Naive thymus-derived CD4-positive, alpha-beta T cell (primary cell): Measurements from ENCODE around the gene DHRS7B. TPM values are rescaled to one million over a fixed set of nuclear protein-coding genes. Genes with fewer than 3 reads are reported as not detected.
A peak's percentile ranks its signal among the peaks of the same experiment; 100 is the strongest.

Experiments used
- ATAC-seq: fragments of 150-1000 bp; cut with Tn5 transposase; 2 replicates; pipeline ENCODE4 v1.10.0; 2021; ENCODE audit warnings: mild to moderate bottlenecking, moderate library complexity
- CTCF ChIA-PET: fragments of 350-600 bp; sonication (Branson Sonifier 250); formaldehyde crosslinking; loops from one replicate; lab custom pipeline; 2021; ENCODE audit warnings: antibody characterized with exemption; lab: Charles Lee
- POLR2A ChIA-PET: fragments of 350-600 bp; sonication (Branson Sonifier 250); formaldehyde crosslinking; loops from one replicate; lab custom pipeline; 2021; ENCODE audit warnings: antibody characterized with exemption, inconsistent platforms; lab: Charles Lee
- DNase-seq, 9 donors: peaks; one replicate each; pipeline versions ENCODE4 v3.0.0 to v3.0.0-alpha.2; 2020 to 2022; ENCODE audit warnings: mixed read lengths in 1 of 9
- H3K27ac ChIP-seq: one replicate; pipeline ENCODE4 v1.7.0; 2013; ENCODE audit warnings: mild to moderate bottlenecking, low read depth, low read length, moderate library complexity
- H3K27me3 ChIP-seq, 2 donors: one replicate each; pipeline ENCODE4 v1.7.0; 2013; ENCODE audit warnings: low read length in 2 of 2, mild to moderate bottlenecking in 2 of 2, moderate library complexity in 2 of 2; ENCODE audit not compliant: control insufficient read depth in 2 of 2, insufficient read depth in 2 of 2
- H3K36me3 ChIP-seq, 3 experiments: 1 replicate in 2 of 3; 2 replicates in 1 of 3; pipeline ENCODE4 v1.7.0; 2013; ENCODE audit warnings: low read length in 3 of 3, mild to moderate bottlenecking in 3 of 3, moderate library complexity in 1 of 3; ENCODE audit not compliant: insufficient read depth in 3 of 3, control insufficient read depth in 2 of 3
- H3K4me1 ChIP-seq, 2 donors: one replicate each; pipeline ENCODE4 v1.7.0; 2013; ENCODE audit warnings: low read length in 2 of 2, mild to moderate bottlenecking in 2 of 2, moderate library complexity in 1 of 2; ENCODE audit not compliant: control insufficient read depth in 2 of 2, insufficient read depth in 2 of 2
- H3K4me3 ChIP-seq: 2 replicates; pipeline ENCODE4 v1.7.0; 2013; ENCODE audit warnings: mild to moderate bottlenecking, low read length
- H3K9me3 ChIP-seq, 3 experiments: 1 replicate in 2 of 3; 2 replicates in 1 of 3; pipeline ENCODE4 v1.7.0; 2013; ENCODE audit warnings: low read length in 3 of 3; ENCODE audit not compliant: control insufficient read depth in 2 of 3
- H3K27ac Mint-ChIP-seq, 9 donors: one replicate each; pipeline ENCODE4 v1.8.0; 2020 to 2022; ENCODE audit warnings: mixed read lengths in 9 of 9, mild to moderate bottlenecking in 8 of 9, moderate library complexity in 5 of 9, inconsistent platforms in 2 of 9
- H3K27me3 Mint-ChIP-seq, 5 donors: one replicate each; pipeline ENCODE4 v1.8.0; 2021 to 2022; ENCODE audit warnings: mixed read lengths in 5 of 5, mild to moderate bottlenecking in 1 of 5
- H3K36me3 Mint-ChIP-seq, 5 donors: one replicate each; pipeline ENCODE4 v1.8.0; 2020 to 2022; ENCODE audit warnings: mixed read lengths in 5 of 5, mild to moderate bottlenecking in 3 of 5, inconsistent platforms in 1 of 5
- H3K4me1 Mint-ChIP-seq, 7 donors: one replicate each; pipeline ENCODE4 v1.8.0; 2020 to 2022; ENCODE audit warnings: mixed read lengths in 7 of 7, mild to moderate bottlenecking in 3 of 7, inconsistent platforms in 1 of 7
- H3K4me3 Mint-ChIP-seq, 10 donors: one replicate each; pipeline ENCODE4 v1.8.0; 2020 to 2022; ENCODE audit warnings: mild to moderate bottlenecking in 10 of 10, mixed read lengths in 10 of 10, moderate library complexity in 6 of 10, inconsistent platforms in 2 of 10
- H3K9me3 Mint-ChIP-seq, 11 donors: one replicate each; pipeline ENCODE4 v1.8.0; 2020 to 2022; ENCODE audit warnings: mixed read lengths in 11 of 11, mild to moderate bottlenecking in 4 of 11, inconsistent platforms in 1 of 11, moderate library complexity in 1 of 11
- intact Hi-C, 2 donors: fragments of 100-400 bp; cut with micrococcal nuclease; formaldehyde crosslinking; loops; one replicate each; pipeline ENCODE4 v1.15.1; 2023
- polyA plus RNA-seq, 2 donors: library from polyadenylated mRNA; unstranded; fragments of 300-500 nt; fragmentation: Illumina TruSeq; gene quantifications; one replicate each; pipeline ENCODE4 v1.2.3, GENCODE V29; 2021
- total RNA-seq, 6 experiments: library from RNA in 5 of 6; stranded (reverse) in 5 of 6; gene quantifications; 1 replicate in 5 of 6; 2 replicates in 1 of 6; pipeline ENCODE4 v1.2.3 and lab custom pipeline; 2021 to 2026

The DHRS7B gene, protein sequence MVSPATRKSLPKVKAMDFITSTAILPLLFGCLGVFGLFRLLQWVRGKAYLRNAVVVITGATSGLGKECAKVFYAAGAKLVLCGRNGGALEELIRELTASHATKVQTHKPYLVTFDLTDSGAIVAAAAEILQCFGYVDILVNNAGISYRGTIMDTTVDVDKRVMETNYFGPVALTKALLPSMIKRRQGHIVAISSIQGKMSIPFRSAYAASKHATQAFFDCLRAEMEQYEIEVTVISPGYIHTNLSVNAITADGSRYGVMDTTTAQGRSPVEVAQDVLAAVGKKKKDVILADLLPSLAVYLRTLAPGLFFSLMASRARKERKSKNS
- 10 to 100 TPM in 2 of 5 experiments, 1 to 10 TPM in 3; 7.5 to 15.1 (median 10.0) TPM for total RNA-seq
- polyA plus RNA-seq, result 10 to 100 TPM in 1 of 2 donors, 1 to 10 TPM in 1; 5.9 to 13.7 TPM
- total RNA-seq (lab: John Stamatoyannopoulos, UW), result 5.9 reads per million, percentile 27 among the genes with 10 or more reads in this experiment

- peak; percentile 90 for ATAC-seq
- peak within 1 kb of the TSS; percentile 90 to 100 (median 97) for H3K4me3 Mint-ChIP-seq
- H3K27me3 Mint-ChIP-seq, result peaks cover 0 to 10% (median 0%) of the 10 kb centered on the region in 5 donors
Measured at GRCh38 chr17:21126645-21127508, at the start of gene DHRS7B. Gene DHRS7B (plus strand): TSS chr17:21126964. CDS start chr17:21126972, 8 bp downstream.

DNA sequence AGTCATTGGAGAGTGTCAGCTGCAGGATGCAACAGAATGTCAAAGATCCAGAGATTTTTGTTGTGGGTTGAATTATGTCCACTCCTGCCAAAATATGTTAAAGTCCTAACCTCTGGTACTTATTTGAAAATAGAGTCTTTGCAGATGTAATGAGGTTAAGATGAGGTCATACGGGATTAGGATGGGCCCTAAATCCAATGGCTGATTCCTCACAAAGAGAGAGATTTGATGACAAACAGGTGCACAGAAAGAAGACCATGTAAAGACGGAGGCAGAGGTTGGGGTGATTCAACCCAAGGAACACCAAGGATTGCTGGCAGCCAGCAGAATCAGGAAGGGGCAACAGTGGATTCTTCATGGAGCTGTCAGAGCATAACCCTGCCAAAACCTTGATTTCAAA, 49.5 kb upstream of the DHRS7B start:
- no peaks in the 10 kb centered on the region for H3K9me3 ChIP-seq
- ChIA-PET CTCF (no interaction called here), POLR2A (no interaction called here)
- H3K27ac ChIP-seq, result no peak overlapping the region
- no peak overlapping the region for H3K4me3 Mint-ChIP-seq
- H3K4me3 ChIP-seq, result no peak overlapping the region
- ATAC-seq, result no peak
- intact Hi-C loops, result no loop called here
- H3K9me3 Mint-ChIP-seq, result no peaks in the 10 kb centered on the region
- peaks cover 0 to 30% (median under 1%) of the 10 kb centered on the region in 5 donors for H3K27me3 Mint-ChIP-seq
- peaks cover 0 to 2% (median 0%) of the 10 kb centered on the region in 5 donors for H3K36me3 Mint-ChIP-seq
- H3K4me1 Mint-ChIP-seq, result no peaks in the 10 kb centered on the region
- no peaks in the 10 kb centered on the region for H3K36me3 ChIP-seq
- no peaks in the 10 kb centered on the region for H3K4me1 ChIP-seq
- no peaks in the 10 kb centered on the region for H3K27me3 ChIP-seq
- H3K27ac Mint-ChIP-seq, result no peak overlapping the region
- DNase-seq, result no peak

More at GRCh38 chr17:21126645-21127508, at the start of gene DHRS7B:
- H3K4me3 ChIP-seq, result peak within 1 kb of the TSS; percentile 86
- intact Hi-C loops, result loop anchor here (1.0 to 5.0 kb wide), 13 partner anchors 8 to 424 kb away; partner anchors contain the start of genes MAP2K3 (in 2 of the 2), TMEM11 (in 2 of the 2), USP22 (in 2 of the 2) and NATD1 (in 1 of the 2)
- peaks cover 0 to 2% (median 0%) of the 10 kb centered on the region in 5 donors for H3K36me3 Mint-ChIP-seq
- peak within 1 kb of the TSS; percentile 93 to 99 (median 98) for H3K27ac Mint-ChIP-seq
- peaks cover 0 to 5% (median 0%) of the 10 kb centered on the region in 3 experiments for H3K36me3 ChIP-seq
- H3K4me1 Mint-ChIP-seq, result peaks cover 26 to 58% (median 48%) of the 10 kb centered on the region in 7 donors
- H3K27ac ChIP-seq, result peak within 1 kb of the TSS; percentile 84
- H3K27me3 ChIP-seq, result no peaks in the 10 kb centered on the region
- peaks cover 18 to 19% of the 10 kb centered on the region in 2 donors for H3K4me1 ChIP-seq
- DNase-seq, result peak; percentile 91 to 97 (median 95)
- ChIA-PET CTCF (interaction anchor here (0.7 kb wide), 1 partner anchor 151 kb away, joined by 3 read pairs; no protein-coding TSS in a partner anchor), POLR2A (interaction anchor here (1.2 to 2.8 kb wide), 6 partner anchors 44 to 161 kb away, joined by 3 to 12 read pairs (median 5); partner anchors contain the start of gene USP22)
- H3K9me3 ChIP-seq, result no peaks in the 10 kb centered on the region
- peaks cover 0 to 4% (median 0%) of the 10 kb centered on the region in 11 donors for H3K9me3 Mint-ChIP-seq

DNA sequence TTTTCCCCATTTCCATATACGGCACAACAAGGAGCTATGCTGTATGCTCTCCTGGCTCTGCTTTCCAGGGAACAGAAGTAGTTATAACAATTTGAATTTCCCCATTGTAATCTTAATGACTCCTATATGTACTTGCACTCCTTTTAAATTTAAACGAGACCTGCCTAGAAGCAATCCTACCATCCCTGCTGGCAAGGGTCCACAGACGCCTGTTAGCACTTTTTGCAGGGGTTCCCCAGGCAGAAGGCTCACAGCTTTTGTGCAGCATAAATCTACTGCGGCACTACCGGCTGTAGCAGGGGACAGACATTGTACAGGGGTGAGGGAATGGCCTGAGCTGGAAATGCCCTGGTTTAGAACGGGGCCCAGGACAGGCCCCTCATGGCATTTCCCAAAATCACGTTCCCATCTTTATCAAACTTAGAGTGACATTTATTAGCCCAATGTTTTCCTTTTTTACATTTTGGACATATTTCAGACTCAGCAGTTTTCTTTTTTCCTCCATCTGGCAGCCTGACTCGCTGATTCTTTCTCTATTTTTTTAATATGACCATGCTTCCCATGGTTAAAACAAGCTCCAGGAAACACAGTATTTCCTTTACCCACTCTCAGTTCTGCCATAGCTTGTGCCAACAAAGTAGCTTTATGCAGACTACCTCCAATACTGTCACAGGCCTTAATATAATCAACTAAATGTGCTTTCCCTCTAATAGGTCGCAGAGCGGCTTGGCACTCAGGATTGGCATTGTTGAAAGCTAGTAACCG, 48.6 kb upstream of the DHRS7B start:
- H3K4me3 Mint-ChIP-seq, result no peak overlapping the region

DNA sequence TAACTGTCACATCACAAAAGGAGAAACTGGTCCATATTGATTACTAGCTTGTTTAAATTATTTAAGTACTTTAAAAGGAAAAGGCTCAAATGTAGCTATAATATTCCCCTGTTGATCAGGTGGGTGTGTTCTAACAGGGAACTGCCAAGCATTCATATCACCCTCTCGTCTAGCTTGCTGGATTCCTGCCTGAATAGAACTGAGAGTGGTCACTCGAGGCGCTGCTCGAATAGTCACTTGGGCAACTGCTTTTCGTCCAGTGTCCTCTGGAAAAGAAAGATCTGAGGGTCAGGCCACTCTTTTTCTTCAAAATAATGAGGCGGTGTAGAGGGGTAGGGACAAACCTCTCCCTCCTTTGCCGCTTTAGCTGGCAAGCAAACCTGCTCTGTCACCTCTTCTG, 47.6 kb upstream of the DHRS7B start:
- Mint-ChIP-seq H3K27ac (peak overlapping the region in 2 of 9 donors; percentile 5 to 75), H3K27me3 (peaks cover 0 to 30% (median 3%) of the 10 kb centered on the region in 5 donors), H3K9me3 (peaks cover 0 to 2% (median 0%) of the 10 kb centered on the region in 11 donors), H3K36me3 (peaks cover 0 to 4% (median 0%) of the 10 kb centered on the region in 5 donors), H3K4me1 (peaks cover 0 to 1% (median 0%) of the 10 kb centered on the region in 7 donors), H3K4me3 (no peak overlapping the region)
- intact Hi-C loops, result no loop called here
- Histone ChIP-seq H3K4me3 (no peak overlapping the region), H3K36me3 (no peaks in the 10 kb centered on the region), H3K4me1 (no peaks in the 10 kb centered on the region), H3K27ac (no peak overlapping the region), H3K9me3 (no peaks in the 10 kb centered on the region), H3K27me3 (no peaks in the 10 kb centered on the region)
- DNase-seq, result no peak
- ATAC-seq, result no peak
- CTCF ChIA-PET, result no interaction called here
- POLR2A ChIA-PET, result no interaction called here

More for the DNA sequence above, 48.6 kb upstream of the DHRS7B start:
- Mint-ChIP-seq H3K4me1 (no peaks in the 10 kb centered on the region), H3K36me3 (peaks cover 0 to 4% (median 0%) of the 10 kb centered on the region in 5 donors), H3K27ac (no peak overlapping the region), H3K9me3 (peaks cover 0 to 2% (median 0%) of the 10 kb centered on the region in 11 donors), H3K27me3 (peaks cover 0 to 30% (median 3%) of the 10 kb centered on the region in 5 donors)
- Histone ChIP-seq H3K4me3 (no peak overlapping the region), H3K27me3 (no peaks in the 10 kb centered on the region), H3K9me3 (no peaks in the 10 kb centered on the region), H3K4me1 (no peaks in the 10 kb centered on the region), H3K36me3 (no peaks in the 10 kb centered on the region), H3K27ac (no peak overlapping the region)
- ChIA-PET POLR2A (no interaction called here), CTCF (no interaction called here)
- intact Hi-C loops, result no loop called here
- ATAC-seq (no peak), DNase-seq (no peak)

DNA sequence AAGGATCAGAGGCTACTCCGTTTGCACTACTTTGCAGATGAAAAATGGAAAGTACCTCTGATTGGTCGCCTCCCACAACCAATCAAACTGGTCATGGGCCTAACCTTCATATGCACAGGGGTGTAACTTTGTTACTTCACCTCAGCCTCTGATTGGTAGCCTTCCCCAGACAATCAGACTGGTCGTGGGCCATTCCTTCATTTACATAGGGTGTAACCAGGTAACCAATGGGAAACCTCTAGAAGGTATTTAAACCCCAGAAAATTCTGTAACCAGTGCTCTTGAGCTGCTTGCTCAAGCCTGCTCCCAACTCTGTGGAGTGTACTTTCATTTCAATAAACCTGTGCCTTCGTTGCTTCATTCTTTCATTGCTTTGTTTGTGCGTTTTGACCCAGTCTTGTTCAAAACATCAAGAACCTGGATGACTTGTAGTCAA, 44.7 kb upstream of the DHRS7B start:
- CTCF ChIA-PET, result no interaction called here
- H3K9me3 Mint-ChIP-seq, result peaks cover 0 to 5% (median 0%) of the 10 kb centered on the region in 11 donors
- no peak overlapping the region for H3K4me3 ChIP-seq
- no peak overlapping the region for H3K4me3 Mint-ChIP-seq
- H3K27me3 Mint-ChIP-seq, result peaks cover 0 to 30% (median 14%) of the 10 kb centered on the region in 5 donors
- no peak for DNase-seq
- POLR2A ChIA-PET, result interaction anchor here (0.6 kb wide), 1 partner anchor 178 kb away, joined by 3 read pairs; no protein-coding TSS in a partner anchor
- no peaks in the 10 kb centered on the region for H3K27me3 ChIP-seq
- peaks cover 0 to 4% (median 0%) of the 10 kb centered on the region in 5 donors for H3K36me3 Mint-ChIP-seq
- H3K36me3 ChIP-seq, result no peaks in the 10 kb centered on the region
- H3K27ac ChIP-seq, result no peak overlapping the region
- H3K9me3 ChIP-seq, result no peaks in the 10 kb centered on the region
- no peak for ATAC-seq
- no peaks in the 10 kb centered on the region for H3K4me1 ChIP-seq
- H3K4me1 Mint-ChIP-seq, result peaks cover 0 to 1% (median 0%) of the 10 kb centered on the region in 7 donors
- H3K27ac Mint-ChIP-seq, result no peak overlapping the region
- intact Hi-C loops, result no loop called here
